ENCODE results near the gene TNFRSF8. TPM values are rescaled to one million over a fixed set of nuclear protein-coding genes. Genes with fewer than 3 reads are reported as not detected.

The TNFRSF8 gene
- total RNA-seq, 1 donor from 2014 or later, result not detected

DNA sequence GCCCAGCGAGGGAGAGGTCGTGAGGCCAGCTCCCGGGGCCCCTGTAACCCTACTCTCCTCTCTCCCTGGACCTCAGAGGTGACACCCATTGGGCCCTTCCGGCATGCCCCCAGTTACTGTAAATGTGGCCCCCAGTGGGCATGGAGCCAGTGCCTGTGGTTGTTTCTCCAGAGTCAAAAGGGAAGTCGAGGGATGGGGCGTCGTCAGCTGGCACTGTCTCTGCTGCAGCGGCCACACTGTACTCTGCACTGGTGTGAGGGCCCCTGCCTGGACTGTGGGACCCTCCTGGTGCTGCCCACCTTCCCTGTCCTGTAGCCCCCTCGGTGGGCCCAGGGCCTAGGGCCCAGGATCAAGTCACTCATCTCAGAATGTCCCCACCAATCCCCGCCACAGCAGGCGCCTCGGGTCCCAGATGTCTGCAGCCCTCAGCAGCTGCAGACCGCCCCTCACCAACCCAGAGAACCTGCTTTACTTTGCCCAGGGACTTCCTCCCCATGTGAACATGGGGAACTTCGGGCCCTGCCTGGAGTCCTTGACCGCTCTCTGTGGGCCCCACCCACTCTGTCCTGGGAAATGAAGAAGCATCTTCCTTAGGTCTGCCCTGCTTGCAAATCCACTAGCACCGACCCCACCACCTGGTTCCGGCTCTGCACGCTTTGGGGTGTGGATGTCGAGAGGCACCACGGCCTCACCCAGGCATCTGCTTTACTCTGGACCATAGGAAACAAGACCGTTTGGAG, 80.0 kb downstream of the TNFRSF8 start:
- Histone ChIP-seq H3K36me3 (ENCODE audit: control insufficient read depth, insufficient read depth, low read length) (no peaks in the 10 kb centered on the region), H3K27me3 (ENCODE audit: control insufficient read depth, insufficient read depth, low read length) (peaks cover 19% of the 10 kb centered on the region), H3K4me3 (ENCODE audit: low read depth, low read length) (no peak overlapping the region)
- TF ChIP-seq, protein P1, sequence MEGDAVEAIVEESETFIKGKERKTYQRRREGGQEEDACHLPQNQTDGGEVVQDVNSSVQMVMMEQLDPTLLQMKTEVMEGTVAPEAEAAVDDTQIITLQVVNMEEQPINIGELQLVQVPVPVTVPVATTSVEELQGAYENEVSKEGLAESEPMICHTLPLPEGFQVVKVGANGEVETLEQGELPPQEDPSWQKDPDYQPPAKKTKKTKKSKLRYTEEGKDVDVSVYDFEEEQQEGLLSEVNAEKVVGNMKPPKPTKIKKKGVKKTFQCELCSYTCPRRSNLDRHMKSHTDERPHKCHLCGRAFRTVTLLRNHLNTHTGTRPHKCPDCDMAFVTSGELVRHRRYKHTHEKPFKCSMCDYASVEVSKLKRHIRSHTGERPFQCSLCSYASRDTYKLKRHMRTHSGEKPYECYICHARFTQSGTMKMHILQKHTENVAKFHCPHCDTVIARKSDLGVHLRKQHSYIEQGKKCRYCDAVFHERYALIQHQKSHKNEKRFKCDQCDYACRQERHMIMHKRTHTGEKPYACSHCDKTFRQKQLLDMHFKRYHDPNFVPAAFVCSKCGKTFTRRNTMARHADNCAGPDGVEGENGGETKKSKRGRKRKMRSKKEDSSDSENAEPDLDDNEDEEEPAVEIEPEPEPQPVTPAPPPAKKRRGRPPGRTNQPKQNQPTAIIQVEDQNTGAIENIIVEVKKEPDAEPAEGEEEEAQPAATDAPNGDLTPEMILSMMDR (IDR thresholded peaks at IDR 0.05; ENCODE audit: insufficient read depth, low read length, severe bottlenecking), result no peak
- DNase-seq (ENCODE audit: low read depth), result no peak
- FAIRE-seq, result peak; percentile 23

DNA sequence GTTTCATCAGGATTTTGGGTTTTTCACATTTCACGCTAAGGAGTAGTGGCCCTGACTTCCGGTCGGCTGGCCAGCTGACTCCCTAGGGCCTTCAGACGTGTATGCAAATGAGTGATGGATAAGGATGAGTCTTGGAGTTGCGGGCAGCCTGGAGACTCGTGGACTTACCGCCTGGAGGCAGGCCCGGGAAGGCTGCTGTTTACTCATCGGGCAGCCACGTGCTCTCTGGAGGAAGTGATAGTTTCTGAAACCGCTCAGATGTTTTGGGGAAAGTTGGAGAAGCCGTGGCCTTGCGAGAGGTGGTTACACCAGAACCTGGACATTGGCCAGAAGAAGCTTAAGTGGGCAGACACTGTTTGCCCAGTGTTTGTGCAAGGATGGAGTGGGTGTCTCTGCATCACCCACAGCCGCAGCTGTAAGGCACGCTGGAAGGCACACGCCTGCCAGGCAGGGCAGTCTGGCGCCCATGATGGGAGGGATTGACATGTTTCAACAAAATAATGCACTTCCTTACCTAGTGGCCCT, 80.6 kb downstream of the TNFRSF8 start:
- Histone ChIP-seq H3K4me3 (ENCODE audit: low read depth, low read length) (no peak overlapping the region), H3K27me3 (ENCODE audit: control insufficient read depth, insufficient read depth, low read length) (peaks cover 19% of the 10 kb centered on the region), H3K36me3 (ENCODE audit: control insufficient read depth, insufficient read depth, low read length) (no peaks in the 10 kb centered on the region)
- TF ChIP-seq, protein P1 (IDR thresholded peaks at IDR 0.05; ENCODE audit: insufficient read depth, low read length, severe bottlenecking), result no peak
- FAIRE-seq, result peak; percentile 81
- peak; percentile 95 for DNase-seq (ENCODE audit: low read depth)

DNA sequence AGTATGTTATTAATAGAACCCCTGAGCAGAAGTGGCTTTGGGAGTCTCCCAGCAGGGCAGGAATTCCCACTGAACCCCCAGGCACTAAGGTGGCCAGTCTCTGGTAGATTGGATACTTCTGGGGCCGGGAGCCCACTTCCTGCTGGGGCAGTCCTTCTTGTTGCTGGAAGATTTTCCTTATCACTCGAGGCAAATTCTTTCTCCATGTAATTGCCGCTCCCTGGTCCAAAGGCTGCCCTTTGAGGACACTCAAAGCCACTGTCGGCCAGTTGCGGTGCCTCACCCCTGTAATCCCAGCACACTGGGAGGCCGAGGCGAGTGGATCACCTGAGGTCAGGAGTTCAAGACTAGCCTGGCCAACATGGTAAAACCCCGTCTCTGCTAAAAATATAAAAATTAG, 81.1 kb downstream of the TNFRSF8 start:
- H3K4me3 ChIP-seq (ENCODE audit: low read depth, low read length), result no peak overlapping the region
- DNase-seq (ENCODE audit: low read depth) (no peak), FAIRE-seq (no peak)
- no peaks in the 10 kb centered on the region for H3K36me3 ChIP-seq (ENCODE audit: control insufficient read depth, insufficient read depth, low read length)
- peaks cover 15% of the 10 kb centered on the region for H3K27me3 ChIP-seq (ENCODE audit: control insufficient read depth, insufficient read depth, low read length)
- TF ChIP-seq, protein P1 (IDR thresholded peaks at IDR 0.05; ENCODE audit: insufficient read depth, low read length, severe bottlenecking), result no peak

DNA sequence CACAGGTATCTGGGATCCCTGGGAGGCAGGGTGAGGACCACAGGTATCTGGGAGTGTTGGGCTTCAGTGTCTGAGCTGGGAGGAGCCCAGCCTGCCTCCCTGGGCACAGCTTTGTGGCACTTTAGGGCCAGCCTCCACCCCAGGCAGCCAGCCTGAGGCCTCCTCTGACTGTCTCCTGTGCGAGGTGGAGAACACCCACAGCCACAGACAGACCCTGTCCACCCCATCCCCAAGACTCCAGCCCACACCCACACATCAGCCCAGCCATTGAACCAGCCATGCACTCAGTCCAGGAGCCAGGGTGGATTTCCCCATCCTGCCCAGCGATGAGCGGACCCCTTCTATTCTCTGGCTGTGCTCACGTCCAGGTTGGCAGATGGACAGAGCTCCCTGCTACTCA, 81.9 kb downstream of the TNFRSF8 start:
- Histone ChIP-seq H3K36me3 (ENCODE audit: control insufficient read depth, insufficient read depth, low read length) (no peaks in the 10 kb centered on the region), H3K4me3 (ENCODE audit: low read depth, low read length) (no peak overlapping the region), H3K27me3 (ENCODE audit: control insufficient read depth, insufficient read depth, low read length) (peaks cover 12% of the 10 kb centered on the region)
- TF ChIP-seq, protein P1 (IDR thresholded peaks at IDR 0.05; ENCODE audit: insufficient read depth, low read length, severe bottlenecking), result no peak
- no peak for DNase-seq (ENCODE audit: low read depth)
- FAIRE-seq, result peak; percentile 18

DNA sequence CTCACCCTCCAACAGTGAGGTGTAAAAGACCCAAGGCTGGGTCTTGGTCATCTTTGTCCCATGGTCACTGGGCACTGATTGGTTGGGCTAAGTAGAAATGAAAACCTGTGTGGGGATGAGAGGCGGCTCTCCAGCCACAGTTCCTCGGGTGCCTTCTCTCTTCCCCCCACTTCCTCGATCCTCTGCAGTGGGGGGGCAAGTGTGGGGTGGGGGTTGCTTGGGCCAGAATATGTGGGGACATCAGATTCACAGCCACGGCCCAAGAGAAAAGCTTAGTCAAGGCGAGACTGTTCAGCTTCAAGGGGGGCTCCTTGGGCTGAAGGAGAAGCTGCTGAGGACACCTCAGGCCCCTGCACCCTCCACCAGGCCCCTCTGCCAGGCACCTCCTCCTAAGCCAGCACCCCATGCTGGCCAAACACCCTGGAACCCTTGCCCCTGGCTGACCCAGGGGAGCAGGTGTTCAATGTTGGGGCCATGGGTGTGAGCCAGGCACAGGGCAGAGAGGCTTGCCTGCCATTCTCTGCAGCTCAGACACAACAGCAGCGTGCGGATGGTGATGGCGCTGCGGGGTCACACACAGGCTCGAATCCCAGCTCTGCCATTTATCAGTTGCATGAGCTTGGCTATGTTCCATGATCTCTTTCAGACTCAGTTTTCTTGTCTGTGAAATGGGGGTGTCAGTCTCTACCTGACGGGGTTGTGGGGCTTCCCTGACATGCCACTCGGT, 82.7 kb downstream of the TNFRSF8 start:
- FAIRE-seq, result no peak
- H3K36me3 ChIP-seq (ENCODE audit: control insufficient read depth, insufficient read depth, low read length), result no peaks in the 10 kb centered on the region

More for the DNA sequence above, 82.7 kb downstream of the TNFRSF8 start:
- peaks cover 12% of the 10 kb centered on the region for H3K27me3 ChIP-seq (ENCODE audit: control insufficient read depth, insufficient read depth, low read length)
- no peak overlapping the region for H3K4me3 ChIP-seq (ENCODE audit: low read depth, low read length)
- TF ChIP-seq, protein P1 (IDR thresholded peaks at IDR 0.05; ENCODE audit: insufficient read depth, low read length, severe bottlenecking), result no peak
- no peak for DNase-seq (ENCODE audit: low read depth)
